ENCODE results near the gene ALG10B. TPM values are rescaled to one million over a fixed set of nuclear protein-coding genes. Genes with fewer than 3 reads are reported as not detected.
"Not testable (repeated sequence)": the region's sequence is repeated elsewhere in the genome, so short reads cannot be mapped to it uniquely, and the experiment has no call there.

The ALG10B gene, protein sequence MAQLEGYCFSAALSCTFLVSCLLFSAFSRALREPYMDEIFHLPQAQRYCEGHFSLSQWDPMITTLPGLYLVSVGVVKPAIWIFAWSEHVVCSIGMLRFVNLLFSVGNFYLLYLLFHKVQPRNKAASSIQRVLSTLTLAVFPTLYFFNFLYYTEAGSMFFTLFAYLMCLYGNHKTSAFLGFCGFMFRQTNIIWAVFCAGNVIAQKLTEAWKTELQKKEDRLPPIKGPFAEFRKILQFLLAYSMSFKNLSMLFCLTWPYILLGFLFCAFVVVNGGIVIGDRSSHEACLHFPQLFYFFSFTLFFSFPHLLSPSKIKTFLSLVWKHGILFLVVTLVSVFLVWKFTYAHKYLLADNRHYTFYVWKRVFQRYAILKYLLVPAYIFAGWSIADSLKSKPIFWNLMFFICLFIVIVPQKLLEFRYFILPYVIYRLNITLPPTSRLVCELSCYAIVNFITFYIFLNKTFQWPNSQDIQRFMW
- polyA plus RNA-seq (2013, experiment 1 of 4): 6.9 TPM
- polyA plus RNA-seq (2013, experiment 2 of 4): 8.6 TPM
- polyA plus RNA-seq (2013, experiment 3 of 4): 10.0 TPM
- polyA plus RNA-seq (2013, experiment 4 of 4): 8.3 TPM

DNA sequence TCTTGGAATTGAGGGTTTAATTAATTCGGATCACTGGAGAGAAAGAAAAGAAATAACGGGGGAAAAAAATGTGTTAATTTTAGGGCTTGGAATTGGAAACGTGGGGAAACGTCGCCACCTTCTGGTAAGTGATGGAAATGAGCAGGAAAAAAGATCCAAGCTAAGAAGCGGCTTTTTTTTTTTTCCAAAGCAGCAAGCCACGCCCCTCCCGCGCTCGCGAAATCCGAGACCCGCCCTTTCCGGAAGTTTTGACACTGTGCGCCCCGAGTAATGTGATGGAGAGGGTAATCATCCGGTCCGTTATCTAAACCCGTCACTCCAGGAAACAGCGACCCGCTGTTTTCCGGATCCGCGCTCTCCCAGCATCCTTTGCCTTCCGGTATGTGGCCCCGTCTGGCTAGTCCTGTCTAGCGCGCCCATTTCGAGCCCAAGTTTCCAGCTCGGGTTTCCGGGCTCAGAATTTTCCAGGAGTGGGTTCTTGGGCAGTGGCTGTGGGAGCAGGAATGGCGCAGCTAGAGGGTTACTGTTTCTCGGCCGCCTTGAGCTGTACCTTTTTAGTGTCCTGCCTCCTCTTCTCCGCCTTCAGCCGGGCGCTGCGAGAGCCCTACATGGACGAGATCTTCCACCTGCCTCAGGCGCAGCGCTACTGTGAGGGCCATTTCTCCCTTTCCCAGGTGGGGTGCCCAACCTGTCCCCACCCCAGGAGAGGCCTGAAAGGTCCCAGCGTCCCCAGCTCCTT lies at the start of gene ALG10B:
ALG10B (plus strand) TSS at position 384 of the 739 bp plus-strand sequence; CDS start at position 504, 120 bp downstream.
- Histone ChIP-seq H3K4me3 (ENCODE audit: insufficient read depth, low read depth, low read length) (peak within 1 kb of the TSS; percentile 51), H3K4me1 (ENCODE audit: control insufficient read depth, insufficient read depth, low read length) (no peaks in the 10 kb centered on the region), H3K27me3 (ENCODE audit: control insufficient read depth, insufficient read depth, low read length, poor library complexity, severe bottlenecking) (no peaks in the 10 kb centered on the region), H3K9me3 (ENCODE audit: control insufficient read depth, low read length) (no peaks in the 10 kb centered on the region), H3K36me3 (ENCODE audit: control insufficient read depth, insufficient read depth, low read length) (no peaks in the 10 kb centered on the region), H3K27ac (ENCODE audit: insufficient read depth, low read depth, low read length, poor library complexity, severe bottlenecking) (peak within 1 kb of the TSS; percentile 56)
- WGBS, 2 experiments: 2 to 3% methylated on average over 42 of the region's 42 CpGs

DNA sequence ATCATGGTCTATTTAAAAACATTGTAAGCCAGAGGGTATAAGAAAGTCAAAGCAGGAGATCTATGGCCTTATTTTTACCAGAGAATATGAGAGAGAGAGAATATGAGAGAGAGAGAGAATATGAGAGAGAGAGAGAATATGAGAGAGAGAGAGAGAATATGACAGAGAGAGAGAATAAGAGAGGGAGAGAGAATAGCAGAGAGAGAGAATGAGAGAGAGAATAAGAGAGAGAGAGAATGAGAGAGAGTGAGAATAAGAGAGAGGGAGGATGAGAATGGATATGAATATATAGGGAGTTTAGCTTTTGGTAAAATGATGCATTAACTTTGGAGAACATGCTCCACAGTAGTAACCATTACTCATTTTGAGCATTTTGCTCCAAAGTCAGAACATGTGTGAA lies 48.0 kb upstream of the ALG10B start:
- no peaks in the 10 kb centered on the region for H3K27me3 ChIP-seq (ENCODE audit: control insufficient read depth, insufficient read depth, low read length, poor library complexity, severe bottlenecking)

DNA sequence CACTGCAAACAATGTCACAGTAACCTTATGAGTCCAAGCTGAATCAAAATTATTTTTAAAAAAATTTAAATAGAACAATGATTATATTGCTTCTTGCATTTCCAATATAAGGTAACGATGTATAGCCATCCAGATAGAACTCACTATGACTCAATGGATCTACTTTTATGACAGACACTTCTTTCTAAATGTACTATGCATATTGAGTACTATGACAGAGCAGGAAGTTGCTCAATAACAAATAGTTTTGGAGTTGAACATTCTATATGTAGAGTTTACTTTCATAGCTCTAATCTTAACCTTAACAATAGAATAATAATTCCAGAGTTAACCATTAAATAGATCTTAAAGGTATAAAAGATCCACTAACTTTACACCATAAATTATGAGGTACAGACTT lies 46.7 kb upstream of the ALG10B start:
- peaks cover 7% of the 10 kb centered on the region for H3K9me3 ChIP-seq (ENCODE audit: control insufficient read depth, low read length)
- H3K4me1 ChIP-seq (ENCODE audit: control insufficient read depth, insufficient read depth, low read length): no peaks in the 10 kb centered on the region
- no peak overlapping the region for H3K4me3 ChIP-seq (ENCODE audit: insufficient read depth, low read depth, low read length)
- H3K27ac ChIP-seq (ENCODE audit: insufficient read depth, low read depth, low read length, poor library complexity, severe bottlenecking): no peak overlapping the region
- no peaks in the 10 kb centered on the region for H3K36me3 ChIP-seq (ENCODE audit: control insufficient read depth, insufficient read depth, low read length)
- H3K27me3 ChIP-seq (ENCODE audit: control insufficient read depth, insufficient read depth, low read length, poor library complexity, severe bottlenecking): no peaks in the 10 kb centered on the region
- WGBS, 2 experiments: no CpG with 5 or more reads among the region's 1 CpG

More for the DNA sequence above, 48.0 kb upstream of the ALG10B start:
- Histone ChIP-seq H3K36me3 (ENCODE audit: control insufficient read depth, insufficient read depth, low read length) (no peaks in the 10 kb centered on the region), H3K4me1 (ENCODE audit: control insufficient read depth, insufficient read depth, low read length) (no peaks in the 10 kb centered on the region), H3K4me3 (ENCODE audit: insufficient read depth, low read depth, low read length) (no peak overlapping the region), H3K9me3 (ENCODE audit: control insufficient read depth, low read length) (peaks cover 7% of the 10 kb centered on the region), H3K27ac (ENCODE audit: insufficient read depth, low read depth, low read length, poor library complexity, severe bottlenecking) (no peak overlapping the region)

DNA sequence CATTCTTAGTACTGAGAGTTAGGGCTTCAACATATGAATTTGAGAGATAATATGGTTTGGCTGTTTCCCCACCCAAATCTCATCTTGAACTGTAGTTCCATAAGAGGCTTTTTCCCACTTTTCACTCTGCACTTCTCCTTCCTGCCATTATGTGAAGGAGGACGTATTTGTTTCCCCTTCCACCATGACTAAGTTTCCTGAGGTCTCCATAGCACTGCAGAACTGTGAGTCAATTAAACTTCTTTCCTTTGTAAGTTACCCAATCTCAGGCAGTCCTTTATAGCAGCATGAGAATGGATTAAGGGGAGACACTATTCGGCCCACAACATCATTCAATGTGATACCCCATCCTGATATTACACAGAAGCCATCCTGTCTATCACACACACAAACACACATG lies 36.8 kb upstream of the ALG10B start:
- Histone ChIP-seq H3K4me3 (ENCODE audit: insufficient read depth, low read depth, low read length) (no peak overlapping the region), H3K36me3 (ENCODE audit: control insufficient read depth, insufficient read depth, low read length) (no peaks in the 10 kb centered on the region), H3K9me3 (ENCODE audit: control insufficient read depth, low read length) (peaks cover 6% of the 10 kb centered on the region), H3K27me3 (ENCODE audit: control insufficient read depth, insufficient read depth, low read length, poor library complexity, severe bottlenecking) (no peaks in the 10 kb centered on the region), H3K4me1 (ENCODE audit: control insufficient read depth, insufficient read depth, low read length) (no peaks in the 10 kb centered on the region), H3K27ac (ENCODE audit: insufficient read depth, low read depth, low read length, poor library complexity, severe bottlenecking) (no peak overlapping the region)
- 46 to 52% methylated on average over 2 of the region's 2 CpGs for WGBS, 2 experiments

DNA sequence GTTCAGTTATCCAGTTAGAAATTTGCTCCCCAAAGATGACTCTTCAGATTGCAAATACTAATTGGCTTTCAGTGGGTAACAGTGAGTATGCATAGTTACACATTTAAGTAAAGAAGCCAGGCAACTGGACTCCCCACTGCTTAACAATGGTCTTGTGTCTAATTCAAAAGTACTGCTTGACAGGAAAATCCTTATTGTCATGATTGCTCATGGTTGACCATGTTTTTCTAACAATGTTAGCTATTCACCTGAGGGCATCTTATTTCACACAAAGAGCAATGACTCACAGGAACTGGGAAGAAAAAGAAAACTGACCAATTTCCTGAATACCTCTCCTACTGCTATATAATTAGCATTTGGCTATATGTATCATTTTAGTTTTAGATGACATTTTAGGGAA lies 33.7 kb upstream of the ALG10B start:
- no peaks in the 10 kb centered on the region for H3K36me3 ChIP-seq (ENCODE audit: control insufficient read depth, insufficient read depth, low read length)
- peaks cover 12% of the 10 kb centered on the region for H3K9me3 ChIP-seq (ENCODE audit: control insufficient read depth, low read length)
- H3K27me3 ChIP-seq (ENCODE audit: control insufficient read depth, insufficient read depth, low read length, poor library complexity, severe bottlenecking): no peaks in the 10 kb centered on the region
- H3K27ac ChIP-seq (ENCODE audit: insufficient read depth, low read depth, low read length, poor library complexity, severe bottlenecking): no peak overlapping the region
- no peak overlapping the region for H3K4me3 ChIP-seq (ENCODE audit: insufficient read depth, low read depth, low read length)
- H3K4me1 ChIP-seq (ENCODE audit: control insufficient read depth, insufficient read depth, low read length): no peaks in the 10 kb centered on the region

DNA sequence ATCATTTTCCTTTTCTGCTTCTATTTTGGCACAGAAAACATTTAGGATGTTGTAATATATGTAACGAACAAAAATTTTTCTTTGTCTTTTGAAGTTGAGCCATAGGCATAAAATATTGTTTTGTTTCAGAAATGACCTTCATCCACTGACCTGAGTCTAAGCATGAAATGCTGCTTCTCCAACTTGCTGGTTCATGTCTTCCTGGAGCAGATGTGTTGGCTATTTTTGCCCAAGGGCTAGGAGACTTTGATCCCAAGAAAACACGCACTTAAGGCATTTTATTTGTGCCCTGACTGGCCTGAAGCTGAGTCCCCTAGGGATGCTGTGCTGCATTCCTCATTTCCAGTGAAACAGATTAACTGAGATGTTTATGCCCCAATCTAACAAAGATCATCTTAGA lies 27.2 kb upstream of the ALG10B start:
- 71 to 85% methylated on average over 2 of the region's 2 CpGs for WGBS, 2 experiments
- Histone ChIP-seq H3K36me3 (ENCODE audit: control insufficient read depth, insufficient read depth, low read length) (no peaks in the 10 kb centered on the region), H3K27me3 (ENCODE audit: control insufficient read depth, insufficient read depth, low read length, poor library complexity, severe bottlenecking) (no peaks in the 10 kb centered on the region), H3K4me1 (ENCODE audit: control insufficient read depth, insufficient read depth, low read length) (no peaks in the 10 kb centered on the region), H3K4me3 (ENCODE audit: insufficient read depth, low read depth, low read length) (no peak overlapping the region), H3K9me3 (ENCODE audit: control insufficient read depth, low read length) (peaks cover 18% of the 10 kb centered on the region), H3K27ac (ENCODE audit: insufficient read depth, low read depth, low read length, poor library complexity, severe bottlenecking) (no peak overlapping the region)

DNA sequence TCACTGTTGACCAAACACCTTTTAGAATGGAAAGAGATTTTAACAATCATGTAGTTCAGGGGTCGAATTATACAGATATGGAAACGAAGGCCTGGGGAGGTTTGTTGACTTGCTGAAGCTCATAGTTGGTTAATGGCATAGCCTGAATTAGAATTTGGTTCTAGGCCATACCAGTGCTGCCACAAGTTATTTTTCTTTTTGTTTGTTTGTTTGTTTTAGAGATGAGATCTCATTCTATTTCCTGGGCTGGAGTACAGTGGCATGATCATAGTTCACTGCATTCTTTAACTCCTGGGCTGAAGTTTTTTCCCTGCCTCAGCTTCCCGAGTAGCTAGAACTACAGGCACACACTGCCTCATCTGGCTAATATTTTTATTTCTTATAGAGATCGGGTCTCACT lies 25.4 kb upstream of the ALG10B start:
- Histone ChIP-seq H3K27ac (ENCODE audit: insufficient read depth, low read depth, low read length, poor library complexity, severe bottlenecking) (no peak overlapping the region), H3K9me3 (ENCODE audit: control insufficient read depth, low read length) (peaks cover 26% of the 10 kb centered on the region), H3K4me1 (ENCODE audit: control insufficient read depth, insufficient read depth, low read length) (no peaks in the 10 kb centered on the region), H3K27me3 (ENCODE audit: control insufficient read depth, insufficient read depth, low read length, poor library complexity, severe bottlenecking) (no peaks in the 10 kb centered on the region), H3K4me3 (ENCODE audit: insufficient read depth, low read depth, low read length) (no peak overlapping the region), H3K36me3 (ENCODE audit: control insufficient read depth, insufficient read depth, low read length) (no peaks in the 10 kb centered on the region)
- WGBS, 2 experiments: 59 to 72% methylated on average over 4 of the region's 4 CpGs

DNA sequence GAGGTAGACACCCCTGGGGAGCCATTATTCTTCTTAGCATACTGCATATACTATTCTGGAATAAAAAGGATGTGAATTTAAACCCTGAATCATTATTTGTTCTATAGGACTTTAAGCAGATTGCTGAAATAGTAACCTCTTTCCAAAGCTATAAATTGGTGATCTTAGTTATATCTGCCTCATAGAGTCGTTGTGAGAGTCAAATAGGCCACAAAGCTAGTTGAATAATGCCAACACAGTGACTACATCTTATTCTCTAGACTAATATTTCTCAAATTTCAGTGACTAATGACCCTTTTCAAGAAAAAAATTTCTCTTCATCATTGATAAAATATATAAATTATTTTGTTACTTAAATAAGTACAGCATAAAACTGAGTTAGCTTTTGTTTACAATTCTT lies 13.6 kb upstream of the ALG10B start:
- H3K4me1 ChIP-seq (ENCODE audit: control insufficient read depth, insufficient read depth, low read length); H3K4me3 ChIP-seq (ENCODE audit: insufficient read depth, low read depth, low read length); H3K27ac ChIP-seq (ENCODE audit: insufficient read depth, low read depth, low read length, poor library complexity, severe bottlenecking); H3K27me3 ChIP-seq (ENCODE audit: control insufficient read depth, insufficient read depth, low read length, poor library complexity, severe bottlenecking); H3K36me3 ChIP-seq (ENCODE audit: control insufficient read depth, insufficient read depth, low read length); H3K9me3 ChIP-seq (ENCODE audit: control insufficient read depth, low read length): not testable (repeated sequence)
- WGBS, 2 experiments: 0 to 13% methylated on average over 1 of the region's 1 CpG

DNA sequence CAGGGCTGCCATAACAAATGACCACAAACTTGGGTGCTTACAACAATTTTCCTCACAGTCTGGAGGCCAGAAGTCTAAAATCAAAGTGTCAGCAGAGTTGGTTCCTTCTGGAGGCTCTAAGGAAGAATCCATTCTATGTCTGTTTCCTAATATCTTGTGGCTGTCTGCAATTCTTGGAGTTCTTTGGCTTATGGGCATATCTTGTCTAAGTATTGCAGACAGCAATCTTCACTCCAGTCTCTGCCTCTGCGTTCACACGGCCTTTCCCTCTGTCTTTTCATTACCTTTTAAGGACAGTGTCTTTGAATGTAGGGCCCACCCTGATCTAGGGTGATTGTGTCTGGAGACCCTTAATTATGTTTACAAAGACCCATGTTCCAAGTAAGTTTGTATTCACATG lies 5.4 kb downstream of the ALG10B start:
- H3K36me3 ChIP-seq (ENCODE audit: control insufficient read depth, insufficient read depth, low read length); H3K4me1 ChIP-seq (ENCODE audit: control insufficient read depth, insufficient read depth, low read length); H3K27me3 ChIP-seq (ENCODE audit: control insufficient read depth, insufficient read depth, low read length, poor library complexity, severe bottlenecking); H3K27ac ChIP-seq (ENCODE audit: insufficient read depth, low read depth, low read length, poor library complexity, severe bottlenecking); H3K9me3 ChIP-seq (ENCODE audit: control insufficient read depth, low read length); H3K4me3 ChIP-seq (ENCODE audit: insufficient read depth, low read depth, low read length): not testable (repeated sequence)
- 89% methylated on average over 2 of the region's 2 CpGs; no CpG with 5 or more reads in 1 of the 2 experiments for WGBS, 2 experiments

DNA sequence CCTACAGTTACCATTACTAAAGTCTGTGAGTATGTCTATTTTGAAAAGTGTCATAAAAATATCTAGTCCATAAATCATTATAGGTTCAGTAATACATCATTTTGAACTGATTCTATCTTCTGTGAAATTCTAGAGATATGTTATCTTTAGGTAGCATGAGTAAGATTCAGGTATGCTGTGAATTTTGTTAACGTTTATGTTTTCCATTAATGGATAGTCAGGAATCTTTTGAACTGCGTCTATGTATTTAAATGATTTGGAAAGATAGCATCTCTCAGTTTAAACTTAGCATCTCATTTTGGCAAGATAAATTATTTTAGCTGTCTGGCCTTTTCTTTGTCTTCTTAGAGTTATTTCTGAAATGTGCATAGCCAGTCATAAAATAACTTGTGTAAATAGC lies 8.3 kb downstream of the ALG10B start:
- Histone ChIP-seq H3K36me3 (ENCODE audit: control insufficient read depth, insufficient read depth, low read length) (no peaks in the 10 kb centered on the region), H3K27ac (ENCODE audit: insufficient read depth, low read depth, low read length, poor library complexity, severe bottlenecking) (no peak overlapping the region), H3K4me3 (ENCODE audit: insufficient read depth, low read depth, low read length) (no peak overlapping the region), H3K9me3 (ENCODE audit: control insufficient read depth, low read length) (no peaks in the 10 kb centered on the region), H3K4me1 (ENCODE audit: control insufficient read depth, insufficient read depth, low read length) (no peaks in the 10 kb centered on the region), H3K27me3 (ENCODE audit: control insufficient read depth, insufficient read depth, low read length, poor library complexity, severe bottlenecking) (no peaks in the 10 kb centered on the region)
- WGBS, 2 experiments: 90 to 96% methylated on average over 2 of the region's 2 CpGs
